NCI-H2196 treated with DMSO at 0.1 percent for 48 hours (cell line): Measurements from ENCODE around the gene PSMB4.
A peak's percentile ranks its signal among the peaks of the same experiment; 100 is the strongest.
"Not testable (repeated sequence)": the region's sequence is repeated elsewhere in the genome, so short reads cannot be mapped to it uniquely, and the experiment has no call there.

Experiments used
- DNase-seq: peaks from one replicate; lab custom pipeline; 2025; ENCODE audit not compliant: unreplicated experiment; lab: John Stamatoyannopoulos, UW

The PSMB4 gene

GRCh38 chr1:151437396-151437795, 38.0 kb downstream of the PSMB4 start:
- DNase-seq = not testable (repeated sequence)

- DNase-seq = peak; percentile 64
These were observed 44.7 kb downstream of the PSMB4 start for GRCh38 chr1:151443846-151444782.

- DNase-seq = no peak
These were observed 45.4 kb downstream of the PSMB4 start for GRCh38 chr1:151444783-151445177.

- DNase-seq = no peak
These were observed 48.3 kb downstream of the PSMB4 start for GRCh38 chr1:151447696-151448095.
